A549 (cell line): ENCODE data around the gene PRADC1. TPM values are rescaled to one million over a fixed set of nuclear protein-coding genes. Genes with fewer than 3 reads are reported as not detected.

Source experiments
- ATAC-seq, 2 experiments: fragments of 200-7000 bp in 1 of 2; fragments of >200 bp in 1 of 2; cut with Nextera tagmentation in 1 of 2; cut with Tn5 transposase in 1 of 2; 3 replicates each; pipeline versions ENCODE4 v1.8.0 to v1.9.1; 2018 to 2020; ENCODE audit warnings: mild to moderate bottlenecking in 1 of 2, moderate library complexity in 1 of 2
- CTCF ChIA-PET: fragments of 300-600 bp; sonication (Branson Sonifier 250); formaldehyde crosslinking; extraction: SDS; loops from one replicate; lab custom pipeline; 2021; ENCODE audit warnings: antibody characterized with exemption, inconsistent platforms; lab: Yijun Ruan, JAX
- POLR2A ChIA-PET: fragments of 350-600 bp; formaldehyde crosslinking; extraction: SDS; loops from one replicate; lab custom pipeline; 2021; ENCODE audit warnings: antibody characterized with exemption, inconsistent platforms; lab: Yijun Ruan, JAX
- DNase-seq, 2 experiments: peaks; one replicate each; pipeline versions ENCODE4 v3.0.0 to v3.0.0-alpha.2; 2011 to 2016; ENCODE audit warnings: low read depth in 1 of 2, low spot score in 1 of 2
- FAIRE-seq: peaks from 2 replicates; lab custom pipeline; 2011; peaks lifted over from hg19 to GRCh38; lab: Jason Lieb, UNC
- H3K27ac ChIP-seq, 2 experiments: fragments of >200 bp; sonication (Bioruptor Twin); formaldehyde crosslinking; 3 replicates each; pipeline ENCODE4 v1.5.1; 2016 to 2017
- H3K4me1 ChIP-seq: fragments of >200 bp; sonication (Bioruptor Twin); formaldehyde crosslinking; 3 replicates; pipeline ENCODE4 v1.6.1; 2016
- H3K4me2 ChIP-seq: fragments of >200 bp; sonication (Bioruptor Twin); formaldehyde crosslinking; 3 replicates; pipeline ENCODE4 v1.6.1; 2016
- H3K4me3 ChIP-seq: fragments of >200 bp; sonication (Bioruptor Twin); formaldehyde crosslinking; 3 replicates; pipeline ENCODE4 v1.5.1; 2016
- H3K9me3 ChIP-seq: fragments of >200 bp; sonication (Bioruptor Twin); formaldehyde crosslinking; 3 replicates; pipeline ENCODE4 v1.6.1; 2016
- BHLHE40 ChIP-seq: IDR thresholded peaks from 2 replicates; pipeline ENCODE4 v1.6.1; 2012; ENCODE audit warnings: low read depth, low read length, inconsistent platforms
- CBX2 ChIP-seq: fragments of 200-600 bp; sonication (generic); IDR thresholded peaks from 2 replicates; pipeline ENCODE4 v1.6.1; 2016; ENCODE audit warnings: low read depth, mild to moderate bottlenecking, borderline replicate concordance
- CTCF ChIP-seq: fragments of >200 bp; sonication (Bioruptor Twin); formaldehyde crosslinking; IDR thresholded peaks from 3 replicates; pipeline ENCODE4 v1.5.1; 2016
- EHF ChIP-seq: fragments of 250-450 bp; sonication (Bioruptor Pico); IDR thresholded peaks from 2 replicates; pipeline ENCODE4 v1.5.0; 2020; ENCODE audit warnings: mild to moderate bottlenecking
- EP300 ChIP-seq, 2 experiments: fragments of >200 bp; sonication (Bioruptor Twin); formaldehyde crosslinking; IDR thresholded peaks; 2 replicates in 1 of 2; 3 replicates in 1 of 2; pipeline ENCODE4 v1.6.1; 2016 to 2017
- GATA3 ChIP-seq: IDR thresholded peaks from 2 replicates; pipeline ENCODE4 v1.6.1; 2012; ENCODE audit warnings: borderline replicate concordance
- HMGXB4 ChIP-seq: fragments of 250-450 bp; sonication (Bioruptor Pico); IDR thresholded peaks from 2 replicates; pipeline ENCODE4 v1.5.0; 2021; ENCODE audit warnings: mild to moderate bottlenecking, moderate library complexity, borderline replicate concordance
- KDM5A ChIP-seq: fragments of 200-600 bp; sonication (generic); IDR thresholded peaks from 2 replicates; pipeline ENCODE4 v1.6.1; 2016; ENCODE audit warnings: antibody characterized with exemption, mild to moderate bottlenecking
- MAFK ChIP-seq: fragments of 450-650 bp; IDR thresholded peaks from 2 replicates; pipeline ENCODE4 v1.6.1; 2014; ENCODE audit not compliant: partially characterized antibody
- NR3C1 ChIP-seq: fragments of >200 bp; sonication (Bioruptor Twin); formaldehyde crosslinking; IDR thresholded peaks from 3 replicates; pipeline ENCODE4 v1.6.1; 2017
- PHF8 ChIP-seq: fragments of 200-600 bp; sonication (generic); IDR thresholded peaks from 2 replicates; pipeline ENCODE4 v1.6.1; 2016; ENCODE audit warnings: low read depth, mild to moderate bottlenecking, antibody characterized with exemption, moderate library complexity, borderline replicate concordance
- POLR2A ChIP-seq: IDR thresholded peaks from 2 replicates; pipeline ENCODE4 v1.6.1; 2012; ENCODE audit warnings: mild to moderate bottlenecking, low read length
- RAD21 ChIP-seq, 2 experiments: fragments of >200 bp in 1 of 2; sonication (Bioruptor Twin) in 1 of 2; formaldehyde crosslinking in 1 of 2; IDR thresholded peaks in 1 of 2; conservative IDR thresholded peaks in 1 of 2; 2 replicates in 1 of 2; 3 replicates in 1 of 2; pipeline ENCODE4 v1.6.1; 2012 to 2018; ENCODE audit warnings: inconsistent platforms in 1 of 2
- RARB ChIP-seq: fragments of 250-450 bp; sonication (Bioruptor Pico); IDR thresholded peaks from 2 replicates; pipeline ENCODE4 v1.8.0; 2021; ENCODE audit warnings: mild to moderate bottlenecking, moderate library complexity
- RNF2 ChIP-seq: fragments of 200-600 bp; sonication (generic); IDR thresholded peaks from 2 replicates; pipeline ENCODE4 v1.6.1; 2016; ENCODE audit warnings: low read depth, mild to moderate bottlenecking, antibody characterized with exemption, moderate library complexity, borderline replicate concordance
- SMC3 ChIP-seq: fragments of >200 bp; sonication (Bioruptor Twin); formaldehyde crosslinking; IDR thresholded peaks from 3 replicates; pipeline ENCODE4 v1.6.1; 2018; ENCODE audit warnings: inconsistent platforms
- TFCP2L1 ChIP-seq: fragments of 250-450 bp; sonication (Bioruptor Pico); IDR thresholded peaks from 2 replicates; pipeline ENCODE4 v1.5.0; 2021; ENCODE audit warnings: mild to moderate bottlenecking
- TP53 ChIP-seq: fragments of 250-450 bp; sonication (Bioruptor Pico); IDR thresholded peaks from 2 replicates; pipeline ENCODE4 v1.5.0; 2021; ENCODE audit warnings: mild to moderate bottlenecking, moderate library complexity
- USF2 ChIP-seq: fragments of 450-650 bp; IDR thresholded peaks from 2 replicates; pipeline ENCODE4 v1.6.1; 2014; ENCODE audit warnings: antibody characterized with exemption
- ZC3H11A ChIP-seq: fragments of 450-650 bp; IDR thresholded peaks from 2 replicates; pipeline ENCODE4 v1.6.1; 2014; ENCODE audit warnings: antibody characterized with exemption, mild to moderate bottlenecking
- ZSCAN20 ChIP-seq: fragments of 250-450 bp; sonication (Bioruptor Pico); IDR thresholded peaks from 2 replicates; pipeline ENCODE4 v1.8.0; 2022; ENCODE audit warnings: mild to moderate bottlenecking, moderate library complexity
- WGBS: methylation state at CpG from one replicate; pipeline ENCODE4 v1.1.6; 2017; ENCODE audit errors: missing lambda C conversion rate; 5-methylcytosine and 5-hydroxymethylcytosine counted together
- polyA plus RNA-seq, 4 experiments: library from polyadenylated mRNA; depleted of rRNA in 3 of 4; stranded (reverse); fragments of >200 nt; fragmentation: RNase III in 1 of 4; extraction: RNeasy Plus Mini Kit Qiagen cat#74134 plus additional on column Dnase treatment in 1 of 4; gene quantifications; 2 replicates in 3 of 4; 3 replicates in 1 of 4; pipeline ENCODE4 v1.2.3, GENCODE V29; 2011 to 2017
- TF ChIP-seq, protein P1 (sequence below): IDR thresholded peaks from 2 replicates; pipeline ENCODE4 v1.6.1; 2012
- TF ChIP-seq, protein P2 (sequence below): fragments of 150-350 bp; IDR thresholded peaks from 2 replicates; pipeline ENCODE4 v1.6.1; 2014; ENCODE audit warnings: low read depth, mild to moderate bottlenecking, low read length
- TF ChIP-seq, protein P3 (sequence below): IDR thresholded peaks from 2 replicates; pipeline ENCODE4 v1.6.1; 2012; ENCODE audit warnings: low read depth, borderline replicate concordance
- TF ChIP-seq, protein P4 (sequence below): fragments of >200 bp; sonication (Bioruptor Twin); formaldehyde crosslinking; IDR thresholded peaks from 3 replicates; pipeline ENCODE4 v1.6.1; 2016

PRADC1 gene
- polyA plus RNA-seq, 2 of the 4 experiments (the other 2 are of a cell fraction) = 11.2 to 12.1 TPM

DNA sequence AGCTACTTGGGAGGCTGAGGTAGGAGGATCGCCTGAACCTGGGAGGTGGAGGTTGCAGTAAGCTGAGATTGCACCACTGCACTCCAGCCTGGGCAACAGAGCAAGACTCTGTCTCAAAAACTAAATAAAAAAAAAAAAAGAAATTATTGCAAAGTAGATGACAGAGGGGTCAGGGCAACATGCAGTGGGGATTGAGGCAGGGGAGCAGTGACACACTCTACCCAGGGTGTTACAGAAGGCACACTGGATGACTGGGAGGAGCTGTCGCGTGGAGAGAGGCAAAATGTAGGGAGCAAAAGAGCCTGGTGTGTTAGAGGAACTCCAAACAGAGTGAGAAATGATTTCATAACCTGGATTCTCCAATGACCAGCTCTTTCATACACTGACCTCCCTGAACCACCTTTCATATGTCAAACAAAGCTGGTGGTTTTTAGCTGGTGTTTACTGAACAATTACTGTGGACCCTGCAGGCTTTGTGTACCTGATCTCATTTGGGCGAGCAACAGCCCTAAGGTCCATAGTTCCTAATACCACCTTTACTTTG is 29.1 kb upstream of the PRADC1 start:
- no peak for ATAC-seq
- CTCF ChIA-PET = interaction anchor here (0.6 to 2.7 kb wide), 9 partner anchors 10 to 845 kb away, joined by 3 to 15 read pairs (median 4); no protein-coding TSS in a partner anchor

GRCh38 chr2:73260338-73260984 is 27.4 kb upstream of the PRADC1 start:
- H3K9me3 ChIP-seq = no peaks in the 10 kb centered on the region
- H3K4me1 ChIP-seq = no peaks in the 10 kb centered on the region
- no peak overlapping the region for H3K4me2 ChIP-seq
- H3K4me3 ChIP-seq = no peak overlapping the region
- 37% methylated on average over 16 of the region's 17 CpGs for WGBS
- ChIA-PET POLR2A (interaction anchor here (1.7 kb wide), 1 partner anchor 26 kb away, joined by 5 read pairs; the partner anchor contains the start of gene CCT7), CTCF (interaction anchor here (0.7 to 4.8 kb wide), 13 partner anchors 11 to 367 kb away, joined by 3 to 50 read pairs (median 7); partner anchors contain the start of genes CCT7, EGR4 and NOTO)
- ATAC-seq = peak; percentile 69 to 84
- peak; percentile 76 to 84 for DNase-seq
- FAIRE-seq = peak; percentile 7
- H3K27ac ChIP-seq = no peak overlapping the region
- TF ChIP-seq EHF (CRISPR knock-in tag) = no peak
- TF ChIP-seq, protein P1, sequence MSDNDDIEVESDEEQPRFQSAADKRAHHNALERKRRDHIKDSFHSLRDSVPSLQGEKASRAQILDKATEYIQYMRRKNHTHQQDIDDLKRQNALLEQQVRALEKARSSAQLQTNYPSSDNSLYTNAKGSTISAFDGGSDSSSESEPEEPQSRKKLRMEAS = peak; percentile 89
- TF ChIP-seq, protein P2, sequence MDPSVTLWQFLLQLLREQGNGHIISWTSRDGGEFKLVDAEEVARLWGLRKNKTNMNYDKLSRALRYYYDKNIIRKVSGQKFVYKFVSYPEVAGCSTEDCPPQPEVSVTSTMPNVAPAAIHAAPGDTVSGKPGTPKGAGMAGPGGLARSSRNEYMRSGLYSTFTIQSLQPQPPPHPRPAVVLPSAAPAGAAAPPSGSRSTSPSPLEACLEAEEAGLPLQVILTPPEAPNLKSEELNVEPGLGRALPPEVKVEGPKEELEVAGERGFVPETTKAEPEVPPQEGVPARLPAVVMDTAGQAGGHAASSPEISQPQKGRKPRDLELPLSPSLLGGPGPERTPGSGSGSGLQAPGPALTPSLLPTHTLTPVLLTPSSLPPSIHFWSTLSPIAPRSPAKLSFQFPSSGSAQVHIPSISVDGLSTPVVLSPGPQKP = no peak
- no peak for TF ChIP-seq ZSCAN20 (CRISPR knock-in tag)
- TF ChIP-seq RARB = no peak
- TF ChIP-seq NR3C1 = no peak
- TF ChIP-seq, protein P3, sequence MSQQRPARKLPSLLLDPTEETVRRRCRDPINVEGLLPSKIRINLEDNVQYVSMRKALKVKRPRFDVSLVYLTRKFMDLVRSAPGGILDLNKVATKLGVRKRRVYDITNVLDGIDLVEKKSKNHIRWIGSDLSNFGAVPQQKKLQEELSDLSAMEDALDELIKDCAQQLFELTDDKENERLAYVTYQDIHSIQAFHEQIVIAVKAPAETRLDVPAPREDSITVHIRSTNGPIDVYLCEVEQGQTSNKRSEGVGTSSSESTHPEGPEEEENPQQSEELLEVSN = no peak
- no peak for TF ChIP-seq RNF2
- TF ChIP-seq SMC3 = peak; percentile 27; the same call in 1 of the 3 replicates
- TF ChIP-seq BHLHE40 = no peak

More for the DNA sequence above, 29.1 kb upstream of the PRADC1 start:
- Histone ChIP-seq H3K27ac (no peak overlapping the region), H3K4me2 (no peak overlapping the region), H3K9me3 (no peaks in the 10 kb centered on the region), H3K4me3 (no peak overlapping the region), H3K4me1 (no peaks in the 10 kb centered on the region)
- 84% methylated on average over 4 of the region's 4 CpGs for WGBS
- POLR2A ChIA-PET = no interaction called here
- DNase-seq (no peak), FAIRE-seq (no peak)
- TF ChIP-seq EP300 (IDR thresholded peaks at IDR 0.05) (no peak), TFCP2L1 (CRISPR knock-in tag) (no peak), GATA3 (no peak), TP53 (no peak), ZC3H11A (no peak), KDM5A (no peak), RAD21 (conservative IDR thresholded peaks at IDR 0.05 in 1 of 2, IDR thresholded peaks at IDR 0.05 in 1 of 2) (no peak), PHF8 (no peak), CBX2 (no peak), POLR2A (no peak), HMGXB4 (CRISPR knock-in tag) (no peak), USF2 (no peak), RARB (no peak), MAFK (no peak), CTCF (no peak)
- TF ChIP-seq, protein P1 = no peak
- TF ChIP-seq, protein P4, sequence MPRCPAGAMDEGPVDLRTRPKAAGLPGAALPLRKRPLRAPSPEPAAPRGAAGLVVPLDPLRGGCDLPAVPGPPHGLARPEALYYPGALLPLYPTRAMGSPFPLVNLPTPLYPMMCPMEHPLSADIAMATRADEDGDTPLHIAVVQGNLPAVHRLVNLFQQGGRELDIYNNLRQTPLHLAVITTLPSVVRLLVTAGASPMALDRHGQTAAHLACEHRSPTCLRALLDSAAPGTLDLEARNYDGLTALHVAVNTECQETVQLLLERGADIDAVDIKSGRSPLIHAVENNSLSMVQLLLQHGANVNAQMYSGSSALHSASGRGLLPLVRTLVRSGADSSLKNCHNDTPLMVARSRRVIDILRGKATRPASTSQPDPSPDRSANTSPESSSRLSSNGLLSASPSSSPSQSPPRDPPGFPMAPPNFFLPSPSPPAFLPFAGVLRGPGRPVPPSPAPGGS = no peak
